HepG2 (cell line): Measurements from ENCODE around the gene FAM229A. TPM values are rescaled to one million over a fixed set of nuclear protein-coding genes. Genes with fewer than 3 reads are reported as not detected.

Experiments used
- AHDC1 ChIP-seq: sonication (generic); formaldehyde crosslinking; IDR thresholded peaks from 2 replicates; pipeline ENCODE4 v1.5.1; 2020; ENCODE audit warnings: mild to moderate bottlenecking, missing genetic modification reagents, borderline replicate concordance
- CBX1 ChIP-seq: IDR thresholded peaks from one replicate; pipeline ENCODE4 v1.6.1; 2016; ENCODE audit warnings: antibody characterized with exemption, low read depth
- ETV6 ChIP-seq: sonication (generic); formaldehyde crosslinking; conservative IDR thresholded peaks from 2 replicates; pipeline ENCODE4 v1.4.0; 2020; ENCODE audit warnings: missing genetic modification reagents
- HNF1A ChIP-seq, 2 experiments: sonication (generic) in 1 of 2; formaldehyde crosslinking in 1 of 2; IDR thresholded peaks; 2 replicates each; pipeline versions ENCODE4 v1.4.0 to v1.6.1; 2016 to 2020; ENCODE audit warnings: borderline replicate concordance in 1 of 2, low read depth in 1 of 2, mild to moderate bottlenecking in 1 of 2, missing genetic modification reagents in 1 of 2
- HOXA5 ChIP-seq: sonication (generic); formaldehyde crosslinking; IDR thresholded peaks from 2 replicates; pipeline ENCODE4 v1.4.0; 2020; ENCODE audit warnings: missing genetic modification reagents
- KAT2B ChIP-seq: fragments of 150-350 bp; IDR thresholded peaks from 2 replicates; pipeline ENCODE4 v1.6.1; 2014; ENCODE audit warnings: low read depth, low read length, borderline replicate concordance
- MAF1 ChIP-seq: sonication (generic); formaldehyde crosslinking; IDR thresholded peaks from 2 replicates; pipeline ENCODE4 v1.5.0; 2020; ENCODE audit warnings: missing genetic modification reagents, borderline replicate concordance
- NFRKB ChIP-seq: fragments of 450-650 bp; IDR thresholded peaks from 2 replicates; pipeline ENCODE4 v1.6.1; 2017
- PRMT3 ChIP-seq: sonication (generic); formaldehyde crosslinking; IDR thresholded peaks from 2 replicates; pipeline ENCODE4 v1.8.1; 2022; ENCODE audit warnings: low read depth, mild to moderate bottlenecking, moderate library complexity, missing genetic modification reagents, borderline replicate concordance
- RBM39 ChIP-seq: fragments of 200-400 bp; formaldehyde crosslinking; IDR thresholded peaks from one replicate; pipeline ENCODE4 v1.6.1; 2018; ENCODE audit warnings: antibody characterized with exemption, mild to moderate bottlenecking, low read depth, low read length; ENCODE audit not compliant: poor library complexity, severe bottlenecking
- RORA ChIP-seq: sonication (generic); formaldehyde crosslinking; IDR thresholded peaks from 2 replicates; pipeline ENCODE4 v1.5.0; 2020; ENCODE audit warnings: mild to moderate bottlenecking, missing genetic modification reagents, moderate library complexity
- SMAD9 ChIP-seq: sonication (generic); formaldehyde crosslinking; IDR thresholded peaks from 2 replicates; pipeline ENCODE4 v1.5.1; 2020; ENCODE audit warnings: mild to moderate bottlenecking, missing genetic modification reagents
- ZBTB33 ChIP-seq: sonication (generic); formaldehyde crosslinking; IDR thresholded peaks from 2 replicates; pipeline ENCODE4 v1.4.0; 2020; ENCODE audit warnings: missing genetic modification reagents
- ZFP82 ChIP-seq: sonication (generic); formaldehyde crosslinking; IDR thresholded peaks from 2 replicates; pipeline ENCODE4 v1.5.1; 2020; ENCODE audit warnings: mild to moderate bottlenecking, missing genetic modification reagents, borderline replicate concordance
- ZNF552 ChIP-seq: sonication (generic); formaldehyde crosslinking; IDR thresholded peaks from 2 replicates; pipeline ENCODE4 v1.9.0; 2022; ENCODE audit warnings: missing genetic modification reagents, mild to moderate bottlenecking, borderline replicate concordance
- ZNF839 ChIP-seq: sonication (generic); formaldehyde crosslinking; IDR thresholded peaks from 2 replicates; pipeline ENCODE4 v1.4.0; 2020; ENCODE audit warnings: missing genetic modification reagents, mild to moderate bottlenecking, borderline replicate concordance
- polyA plus RNA-seq, 8 experiments: library from polyadenylated mRNA; depleted of rRNA in 3 of 8; stranded (reverse) in 7 of 8; unstranded in 1 of 8; fragments of >200 nt; fragmentation: Illumina TruSeq in 4 of 8; extraction: Trizol in 4 of 8; gene quantifications; 2 replicates each; pipeline versions ENCODE4 v1.2.1 to v1.2.3, GENCODE V29; 2011 to 2016; ENCODE audit warnings: low read depth in 4 of 8, missing spikeins in 1 of 8, mixed read lengths in 1 of 8; ENCODE audit not compliant: insufficient read depth in 1 of 8
- total RNA-seq, 5 experiments: library from RNA; depleted of rRNA; stranded (reverse); fragments of >200 nt; fragmentation: Illumina TruSeq; extraction: Trizol; gene quantifications; 2 replicates each; pipeline ENCODE4 v1.2.3, GENCODE V29; 2016; ENCODE audit warnings: low read depth in 1 of 5

The FAM229A gene
- total and polyA plus RNA-seq, 2 of the 13 experiments (the other 11 are each of a cell fraction or from before 2014, with no cell fraction given), result 3.2 to 17.6 TPM

- TF ChIP-seq ZNF839 (CRISPR knock-in tag) (0 out of 2 replicates have a peak, but pooled peaks have one; percentile 76), PRMT3 (CRISPR knock-in tag) (no peak), SMAD9 (CRISPR knock-in tag) (no peak), NFRKB (no peak), MAF1 (0 out of 2 replicates have a peak, but pooled peaks have one; percentile 35), RBM39 (no peak), HNF1A (IDR thresholded peaks at IDR 0.05; ENCODE audit: low read depth) (no peak), HNF1A (CRISPR knock-in tag; IDR thresholded peaks at IDR 0.05; ENCODE audit: borderline replicate concordance) (0 out of 2 replicates have a peak, but pooled peaks have one; percentile 12), KAT2B (no peak), RORA (CRISPR knock-in tag) (no peak), ZFP82 (CRISPR knock-in tag) (no peak), ETV6 (no peak), HOXA5 (no peak; the same call in 1 of the 2 replicates), ZNF552 (CRISPR knock-in tag) (no peak), CBX1 (no peak), ZBTB33 (no peak), AHDC1 (no peak)
Observed at GRCh38 chr1:32351399-32352238, 10.7 kb downstream of the FAM229A start (continued).
